Coronary artery (tissue), 2 donors: ENCODE data around the gene RRP1.
A peak's percentile ranks its signal among the peaks of the same experiment; 100 is the strongest.

Experiments
- DNase-seq: peaks from one replicate; pipeline ENCODE4 v3.0.0-alpha.2; 2017; ENCODE audit warnings: low spot score
- H3K27ac ChIP-seq, 2 donors: fragments of 200-600 bp; sonication (generic); one replicate each; pipeline ENCODE4 v1.5.1; 2016 to 2019
- H3K4me3 ChIP-seq: fragments of 200-600 bp; sonication (generic); 2 replicates; pipeline ENCODE4 v1.5.1; 2016; ENCODE audit warnings: mild to moderate bottlenecking, moderate library complexity
- CTCF ChIP-seq: fragments of 200-600 bp; sonication (generic); IDR thresholded peaks from one replicate; pipeline ENCODE4 v1.5.1; 2019; ENCODE audit warnings: antibody characterized with exemption

RRP1 gene

GRCh38 chr21:43753439-43753799 lies 36.0 kb upstream of the RRP1 start:
- Histone ChIP-seq H3K4me3 (no peak overlapping the region), H3K27ac (no peak overlapping the region)
- TF ChIP-seq CTCF: no peak
- no peak for DNase-seq

GRCh38 chr21:43754948-43755781 lies 34.2 kb upstream of the RRP1 start:
- no peak overlapping the region for H3K4me3 ChIP-seq
- no peak for DNase-seq
- TF ChIP-seq CTCF: no peak
- H3K27ac ChIP-seq: no peak overlapping the region

GRCh38 chr21:43755820-43756594 lies 33.4 kb upstream of the RRP1 start:
- TF ChIP-seq CTCF: no peak
- DNase-seq: no peak
- no peak overlapping the region for H3K4me3 ChIP-seq
- H3K27ac ChIP-seq: no peak overlapping the region

- TF ChIP-seq CTCF: no peak
- DNase-seq: no peak
- Histone ChIP-seq H3K4me3 (peak overlapping the region; percentile 25), H3K27ac (peak overlapping the region; percentile 60 to 61)
These were observed 31.8 kb upstream of the RRP1 start for GRCh38 chr21:43757601-43758000.

- Histone ChIP-seq H3K27ac (peak overlapping the region; percentile 60 to 61), H3K4me3 (peak overlapping the region; percentile 50)
- TF ChIP-seq CTCF: no peak
- no peak for DNase-seq
These were observed 31.2 kb upstream of the RRP1 start for GRCh38 chr21:43758111-43758641.

GRCh38 chr21:43758811-43759210 lies 30.6 kb upstream of the RRP1 start:
- no peak for DNase-seq
- no peak overlapping the region for H3K4me3 ChIP-seq
- H3K27ac ChIP-seq: peak overlapping the region; percentile 60 to 61
- no peak for TF ChIP-seq CTCF
